HCT116 (cell line): Measurements from ENCODE around the gene CDKN1C. TPM values are rescaled to one million over a fixed set of nuclear protein-coding genes. Genes with fewer than 3 reads are reported as not detected.

Source experiments
- ATAC-seq: fragments of 200-7000 bp; cut with Tn5 transposase; 2 replicates; pipeline ENCODE4 v1.9.1; 2020; ENCODE audit warnings: mild to moderate bottlenecking, moderate library complexity
- BruUV-seq: library from RNA; stranded (reverse); fragments of 400-500 nt; replicated peaks from 2 replicates; lab custom pipeline; 2021; lab: Mats Ljungman, UMichigan
- CTCF ChIA-PET: fragments of 300-600 bp; sonication (Branson Sonifier 250); formaldehyde crosslinking; loops from one replicate; lab custom pipeline; 2021; ENCODE audit warnings: antibody characterized with exemption; lab: Charles Lee
- POLR2A ChIA-PET: fragments of 300-600, 350-600 bp; sonication (Branson Sonifier 250); formaldehyde crosslinking; loops from one replicate; lab custom pipeline; 2021; ENCODE audit warnings: antibody characterized with exemption; lab: Charles Lee
- RAD21 ChIA-PET, 2 experiments: fragments of 300-600 bp; sonication (Branson Sonifier 250); formaldehyde crosslinking; loops; one replicate each; lab custom pipeline; 2023; ENCODE audit warnings: low total read pairs in 2 of 2; ENCODE audit not compliant: uncharacterized antibody in 2 of 2, unreplicated experiment in 2 of 2, low non-redundant PET in 1 of 2; lab: Charles Lee
- DNase-seq: peaks from one replicate; pipeline ENCODE4 v3.0.0-alpha.2; 2010; ENCODE audit warnings: low read depth, low spot score
- H2AFZ ChIP-seq: fragments of 200-600 bp; shearing (Covaris generic), sonication (generic); 2 replicates; pipeline ENCODE4 v1.6.1; 2017; ENCODE audit warnings: low read depth, mixed run types, mixed read lengths, antibody characterized with exemption, low read length; ENCODE audit not compliant: poor library complexity, severe bottlenecking
- H3K27ac ChIP-seq: 2 replicates; pipeline ENCODE4 v1.5.1; 2012; ENCODE audit warnings: low read depth, low read length
- H3K27me3 ChIP-seq: fragments of 200-600 bp; sonication (generic); 2 replicates; pipeline ENCODE4 v1.6.1; 2016; ENCODE audit warnings: mixed run types, low read length, mixed read lengths; ENCODE audit not compliant: insufficient read depth
- H3K36me3 ChIP-seq, 2 experiments: fragments of 200-500 bp in 1 of 2; fragments of 200-600 bp in 1 of 2; sonication (Bioruptor generic) in 1 of 2; sonication (generic) in 1 of 2; 2 replicates each; pipeline versions ENCODE4 v1.5.1 to v1.6.1; 2014 to 2016; ENCODE audit warnings: low read length in 2 of 2, inconsistent platforms in 1 of 2, mixed read lengths in 1 of 2, mixed run types in 1 of 2; ENCODE audit not compliant: insufficient read depth in 2 of 2, control insufficient read depth in 1 of 2
- H3K4me1 ChIP-seq, 2 experiments: fragments of 200-600 bp in 1 of 2; sonication (generic) in 1 of 2; 2 replicates each; pipeline versions ENCODE4 v1.5.1 to v1.6.1; 2012 to 2017; ENCODE audit warnings: low read length in 2 of 2, inconsistent platforms in 1 of 2, mild to moderate bottlenecking in 1 of 2, mixed read lengths in 1 of 2, mixed run types in 1 of 2, moderate library complexity in 1 of 2; ENCODE audit not compliant: insufficient read depth in 2 of 2, control insufficient read depth in 1 of 2
- H3K4me2 ChIP-seq: fragments of 200-600 bp; sonication (generic); 2 replicates; pipeline ENCODE4 v1.6.1; 2017; ENCODE audit warnings: mixed run types, low read length, mixed read lengths
- H3K4me3 ChIP-seq, 2 experiments: fragments of 200-600 bp in 1 of 2; sonication (generic) in 1 of 2; replicated peaks in 1 of 2; 2 replicates each; pipeline ENCODE4 v1.5.1; 2011 to 2016; ENCODE audit warnings: low read length in 2 of 2, control low read depth in 1 of 2, low read depth in 1 of 2, mild to moderate bottlenecking in 1 of 2, mixed read lengths in 1 of 2, mixed run types in 1 of 2
- H3K79me2 ChIP-seq: fragments of 200-600 bp; sonication (generic); 2 replicates; pipeline ENCODE4 v1.6.1; 2017; ENCODE audit warnings: mild to moderate bottlenecking, mixed run types, low read length, moderate library complexity, mixed read lengths; ENCODE audit not compliant: insufficient read depth
- H3K9ac ChIP-seq: fragments of 200-600 bp; sonication (generic); 2 replicates; pipeline ENCODE4 v1.6.1; 2016; ENCODE audit warnings: low read length, mixed read lengths
- H3K9me2 ChIP-seq: fragments of 200-600 bp; sonication (generic), shearing (Covaris generic); 2 replicates; pipeline ENCODE4 v1.6.1; 2017; ENCODE audit warnings: mixed run types, mild to moderate bottlenecking, moderate library complexity; ENCODE audit not compliant: insufficient read depth
- H3K9me3 ChIP-seq, 2 experiments: fragments of 200-500 bp in 1 of 2; fragments of 200-600 bp in 1 of 2; sonication (Bioruptor generic) in 1 of 2; sonication (generic) in 1 of 2; 2 replicates each; pipeline ENCODE4 v1.6.1; 2014 to 2017; ENCODE audit warnings: low read length in 2 of 2, mixed read lengths in 2 of 2, inconsistent platforms in 1 of 2, low read depth in 1 of 2, mild to moderate bottlenecking in 1 of 2, mixed run types in 1 of 2, moderate library complexity in 1 of 2; ENCODE audit not compliant: control insufficient read depth in 1 of 2, insufficient read depth in 1 of 2
- H4K20me1 ChIP-seq: fragments of 200-600 bp; sonication (generic), shearing (Covaris generic); 2 replicates; pipeline ENCODE4 v1.6.1; 2017; ENCODE audit warnings: mixed run types, mild to moderate bottlenecking, moderate library complexity; ENCODE audit not compliant: insufficient read depth
- ATF3 ChIP-seq: IDR thresholded peaks from 2 replicates; pipeline ENCODE4 v1.6.1; 2012
- CEBPB ChIP-seq: IDR thresholded peaks from 2 replicates; pipeline ENCODE4 v1.6.1; 2012; ENCODE audit warnings: low read depth
- RAD21 ChIP-seq: IDR thresholded peaks from 2 replicates; pipeline ENCODE4 v1.6.1; 2012; ENCODE audit warnings: low read depth, mild to moderate bottlenecking
- REST ChIP-seq: IDR thresholded peaks from 2 replicates; pipeline ENCODE4 v1.6.1; 2012; ENCODE audit warnings: low read depth
- SP1 ChIP-seq: IDR thresholded peaks from 2 replicates; pipeline ENCODE4 v1.6.1; 2012; ENCODE audit warnings: low read depth
- SRF ChIP-seq: IDR thresholded peaks from 2 replicates; pipeline ENCODE4 v1.6.1; 2012; ENCODE audit warnings: low read depth
- YY1 ChIP-seq: IDR thresholded peaks from 2 replicates; pipeline ENCODE4 v1.6.1; 2011; ENCODE audit warnings: low read length, low read depth, moderate library complexity, mild to moderate bottlenecking; ENCODE audit not compliant: insufficient replicate concordance; ENCODE audit errors: extremely low read depth
- ZBTB33 ChIP-seq: IDR thresholded peaks from 2 replicates; pipeline ENCODE4 v1.6.1; 2011; ENCODE audit warnings: mild to moderate bottlenecking, low read length, moderate library complexity; ENCODE audit not compliant: insufficient replicate concordance; ENCODE audit errors: extremely low read depth
- intact Hi-C: fragments of 100-400 bp; cut with micrococcal nuclease; formaldehyde crosslinking; loops from 2 replicates; pipeline ENCODE4 v1.10.0; 2022
- total RNA-seq: library from RNA; stranded (reverse); gene quantifications from one replicate; pipeline ENCODE4 v1.2.1, GENCODE V29; 2021; ENCODE audit not compliant: unreplicated experiment

Gene CDKN1C
- total RNA-seq, 1 experiment from 2014 or later = 24.0 TPM

- no peak for ATAC-seq
- CTCF ChIA-PET = no interaction called here
- H2AFZ ChIP-seq = no peak overlapping the region
- peaks cover 0 to 8% of the 10 kb centered on the region in 2 experiments; a peak in 1 of 4 replicates for H3K9me3 ChIP-seq
- DNase-seq = no peak
- no peak for TF ChIP-seq ZBTB33
- no peak for TF ChIP-seq RAD21
- no peak for TF ChIP-seq SP1
- no peak for TF ChIP-seq ATF3
- no peak for TF ChIP-seq REST
- no peak for TF ChIP-seq SRF
- TF ChIP-seq CEBPB = no peak
- TF ChIP-seq YY1 = no peak
- H3K4me3 ChIP-seq = no peak overlapping the region
- no peaks in the 10 kb centered on the region for H3K27me3 ChIP-seq
- no peaks in the 10 kb centered on the region for H3K79me2 ChIP-seq
- H3K27ac ChIP-seq = no peak overlapping the region
- POLR2A ChIA-PET = no interaction called here
- no peaks in the 10 kb centered on the region for H3K9me2 ChIP-seq
- H3K36me3 ChIP-seq = no peaks in the 10 kb centered on the region
- intact Hi-C loops = no loop called here
- RAD21 ChIA-PET = no interaction called here
- H3K4me1 ChIP-seq = peaks cover 0 to 12% of the 10 kb centered on the region in 2 experiments; a peak in 2 of 4 replicates
- H3K9ac ChIP-seq = no peak overlapping the region
- BruUV-seq = no TSS peak
- no peaks in the 10 kb centered on the region for H4K20me1 ChIP-seq
- no peak overlapping the region for H3K4me2 ChIP-seq
These were observed 6.8 kb downstream of the CDKN1C start for GRCh38 chr11:2878782-2879181.
